ENCODE data around the gene NPIPA1.
"Not testable (repeated sequence)": the region's sequence is repeated elsewhere in the genome, so short reads cannot be mapped to it uniquely, and the experiment has no call there.

The NPIPA1 gene

DNA sequence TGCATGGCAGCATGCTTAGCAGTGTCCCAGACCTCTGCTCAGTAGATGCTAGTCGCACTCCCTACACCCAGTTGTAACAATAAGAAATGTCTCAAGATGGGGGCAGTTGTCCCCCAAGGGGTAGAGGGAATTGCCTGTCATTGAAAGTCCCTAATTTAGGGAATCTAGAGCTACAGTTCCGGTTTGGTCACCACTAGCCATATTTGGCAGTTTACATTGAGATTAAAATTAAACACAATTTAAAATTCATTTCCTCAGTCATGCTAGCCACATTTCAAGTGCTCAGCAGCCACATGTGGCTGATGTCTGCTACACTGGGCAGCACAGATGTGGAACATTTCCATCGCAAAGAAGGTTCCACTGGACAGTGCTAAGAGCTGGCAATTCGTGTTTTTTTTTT lies 41.7 kb downstream of the NPIPA1 start:
- DNase-seq: not testable (repeated sequence)

GRCh38 chr16:14981234-14981633 lies 44.0 kb downstream of the NPIPA1 start:
- not testable (repeated sequence) for DNase-seq

GRCh38 chr16:14982521-14982920 lies 45.3 kb downstream of the NPIPA1 start:
- DNase-seq: not testable (repeated sequence)

- not testable (repeated sequence) for DNase-seq
Observed at GRCh38 chr16:14988092-14988491, 50.8 kb downstream of the NPIPA1 start.

GRCh38 chr16:14988661-14989191 lies 51.5 kb downstream of the NPIPA1 start:
- DNase-seq: not testable (repeated sequence)

GRCh38 chr16:14989291-14990281 lies 52.3 kb downstream of the NPIPA1 start:
- DNase-seq: not testable (repeated sequence)

- not testable (repeated sequence) for DNase-seq
Observed at GRCh38 chr16:14993277-14994151, 56.3 kb downstream of the NPIPA1 start.

GRCh38 chr16:14996702-14997101 lies 59.5 kb downstream of the NPIPA1 start:
- DNase-seq: not testable (repeated sequence)

DNA sequence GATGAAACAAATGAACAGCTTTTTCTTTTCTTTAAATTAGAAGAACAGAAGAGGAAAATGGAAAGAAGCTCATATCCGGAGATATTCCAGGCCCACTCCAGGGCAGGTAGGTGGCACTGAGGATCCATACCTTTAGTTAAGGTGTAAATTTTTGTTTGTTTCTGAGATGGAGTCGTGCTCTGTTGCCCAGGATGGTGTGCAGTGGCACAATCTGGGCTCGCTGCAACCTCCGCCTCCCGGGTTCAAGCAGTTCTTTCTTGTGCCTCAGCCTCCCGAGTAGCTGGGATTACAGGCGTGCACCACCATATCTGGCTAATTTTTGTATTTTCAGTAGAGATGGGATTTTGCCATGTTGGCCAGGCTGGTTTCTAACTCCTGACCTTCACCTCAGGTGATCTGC lies 61.1 kb downstream of the NPIPA1 start:
- not testable (repeated sequence) for DNase-seq

DNA sequence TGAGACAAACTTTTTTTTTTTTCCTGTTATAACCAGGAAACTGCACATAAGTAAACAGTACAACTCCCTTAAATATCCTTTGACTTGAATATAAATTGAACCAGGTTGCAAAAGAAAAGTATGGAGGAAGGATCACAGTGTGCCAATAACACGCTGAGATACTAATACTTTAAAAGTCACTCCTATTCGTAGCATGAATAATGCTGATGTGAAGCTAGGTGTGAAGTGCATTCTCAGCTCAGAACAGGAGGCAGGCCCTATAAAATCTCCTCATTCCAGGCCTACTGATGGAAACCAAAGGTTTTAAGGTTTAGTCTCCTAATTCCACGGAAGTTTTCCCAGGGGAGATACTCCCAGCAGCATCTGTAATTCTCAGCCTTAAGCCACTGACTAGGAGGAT lies 62.6 kb downstream of the NPIPA1 start:
- DNase-seq: not testable (repeated sequence)
